HepG2 (cell line): ENCODE measurements around the gene CSDE1. TPM values are rescaled to one million over a fixed set of nuclear protein-coding genes. Genes with fewer than 3 reads are reported as not detected.

Experiments used
- ATAC-seq: fragments of 200-7000 bp; cut with Tn5 transposase; 3 replicates; pipeline ENCODE4 v1.9.1; 2020; ENCODE audit warnings: mild to moderate bottlenecking, moderate library complexity
- BruUV-seq: library from RNA; stranded (reverse); fragments of 400-500 nt; replicated peaks from 2 replicates; lab custom pipeline; 2021; lab: Mats Ljungman, UMichigan
- CTCF ChIA-PET: fragments of 300-600 bp; formaldehyde crosslinking; extraction: SDS; loops from one replicate; lab custom pipeline; 2021; ENCODE audit warnings: low total read pairs, inconsistent platforms, low intra/inter-chr PET ratio; lab: Yijun Ruan, JAX
- POLR2A ChIA-PET: fragments of 350-600 bp; sonication (Branson Sonifier 250); formaldehyde crosslinking; loops from one replicate; lab custom pipeline; 2020; ENCODE audit warnings: antibody characterized with exemption, inconsistent platforms; lab: Yijun Ruan, JAX
- DNase-seq: peaks from one replicate; pipeline ENCODE4 v3.0.0-alpha.2; 2015; ENCODE audit warnings: low spot score
- FAIRE-seq: peaks from 3 replicates; lab custom pipeline; 2011; peaks lifted over from hg19 to GRCh38; lab: Jason Lieb, UNC
- H2AFZ ChIP-seq: one replicate; pipeline ENCODE4 v1.6.1; 2011; ENCODE audit warnings: low read length, inconsistent platforms
- H3K27ac ChIP-seq: fragments of 300-600 bp; 3 replicates; pipeline ENCODE4 v1.8.0; 2011; ENCODE audit warnings: mixed run types, mild to moderate bottlenecking, mixed read lengths, low read length, inconsistent platforms; ENCODE audit not compliant: insufficient read depth; ENCODE audit errors: extremely low read length
- H3K27me3 ChIP-seq, 2 experiments: fragments of 200-600 bp in 1 of 2; 2 replicates in 1 of 2; 3 replicates in 1 of 2; pipeline versions ENCODE4 v1.6.0 to v1.8.0; 2011; ENCODE audit warnings: low read length in 2 of 2, mild to moderate bottlenecking in 2 of 2, moderate library complexity in 2 of 2, inconsistent platforms in 1 of 2; ENCODE audit not compliant: insufficient read depth in 2 of 2, control insufficient read depth in 1 of 2
- H3K36me3 ChIP-seq, 2 experiments: fragments of 200-600 bp in 1 of 2; replicated peaks in 1 of 2; 2 replicates in 1 of 2; 3 replicates in 1 of 2; pipeline versions ENCODE4 v1.5.1 to v1.8.0; 2011; ENCODE audit warnings: low read length in 2 of 2, inconsistent platforms in 1 of 2; ENCODE audit not compliant: insufficient read depth in 2 of 2, control insufficient read depth in 1 of 2
- H3K4me1 ChIP-seq: 2 replicates; pipeline ENCODE4 v1.5.1; 2012; ENCODE audit warnings: low read length, inconsistent platforms; ENCODE audit not compliant: insufficient read depth
- H3K4me2 ChIP-seq: 2 replicates; pipeline ENCODE4 v1.6.0; 2011; ENCODE audit warnings: low read depth, low read length, inconsistent platforms
- H3K4me3 ChIP-seq, 3 experiments: fragments of 200-600 bp in 1 of 3; sonication (generic), shearing (Covaris generic) in 1 of 3; replicated peaks in 1 of 3; 2 replicates each; pipeline ENCODE4 v1.5.1; 2011 to 2016; ENCODE audit warnings: low read length in 3 of 3, inconsistent platforms in 2 of 3, low read depth in 2 of 3, mild to moderate bottlenecking in 2 of 3, control low read depth in 1 of 3, mixed read lengths in 1 of 3; ENCODE audit not compliant: insufficient read depth in 1 of 3
- H3K79me2 ChIP-seq: one replicate; pipeline ENCODE4 v1.6.1; 2011; ENCODE audit warnings: low read length, inconsistent platforms; ENCODE audit not compliant: insufficient read depth
- H3K9ac ChIP-seq: 2 replicates; pipeline ENCODE4 v1.6.0; 2011; ENCODE audit warnings: mild to moderate bottlenecking, low read depth, low read length, inconsistent platforms; ENCODE audit not compliant: insufficient read depth
- H3K9me3 ChIP-seq: 2 replicates; pipeline ENCODE4 v1.5.1; 2012; ENCODE audit warnings: mild to moderate bottlenecking, low read length
- H4K20me1 ChIP-seq: 2 replicates; pipeline ENCODE4 v1.6.0; 2011; ENCODE audit warnings: inconsistent platforms, mild to moderate bottlenecking, low read length, moderate library complexity; ENCODE audit not compliant: insufficient read depth
- AKNA ChIP-seq: sonication (generic); formaldehyde crosslinking; IDR thresholded peaks from 2 replicates; pipeline ENCODE4 v1.4.0; 2020; ENCODE audit warnings: missing genetic modification reagents, borderline replicate concordance
- E2F2 ChIP-seq: sonication (generic); formaldehyde crosslinking; IDR thresholded peaks from 2 replicates; pipeline ENCODE4 v1.4.0; 2020; ENCODE audit warnings: missing genetic modification reagents, borderline replicate concordance
- FOXA1 ChIP-seq, 2 experiments: fragments of 450-650 bp in 1 of 2; sonication (generic) in 1 of 2; formaldehyde crosslinking in 1 of 2; IDR thresholded peaks; 2 replicates each; pipeline versions ENCODE4 v1.4.0 to v1.6.1; 2016 to 2020; ENCODE audit warnings: missing genetic modification reagents in 1 of 2
- GATA4 ChIP-seq: sonication (generic); IDR thresholded peaks from 2 replicates; pipeline ENCODE4 v1.6.1; 2016; ENCODE audit warnings: antibody characterized with exemption, low read depth, borderline replicate concordance
- GMEB2 ChIP-seq: IDR thresholded peaks from 2 replicates; pipeline ENCODE4 v1.6.1; 2016; ENCODE audit warnings: missing biosample characterization, missing genetic modification reagents, low read depth
- KLF6 ChIP-seq: IDR thresholded peaks from 2 replicates; pipeline ENCODE4 v1.8.0; 2016; ENCODE audit warnings: missing biosample characterization, missing genetic modification reagents
- SOX13 ChIP-seq, 3 experiments: fragments of 450-650 bp in 1 of 3; sonication (generic) in 1 of 3; formaldehyde crosslinking in 1 of 3; IDR thresholded peaks in 2 of 3; conservative IDR thresholded peaks in 1 of 3; 2 replicates each; pipeline versions ENCODE4 v1.5.0 to v1.6.1; 2016 to 2020; ENCODE audit warnings: antibody characterized with exemption in 1 of 3, mild to moderate bottlenecking in 1 of 3, missing compliant biosample characterization in 1 of 3, missing genetic modification reagents in 1 of 3, moderate library complexity in 1 of 3
- ZGPAT ChIP-seq: IDR thresholded peaks from 2 replicates; pipeline ENCODE4 v1.6.1; 2016; ENCODE audit warnings: mild to moderate bottlenecking
- ZKSCAN1 ChIP-seq: fragments of 150-350 bp; IDR thresholded peaks from 2 replicates; pipeline ENCODE4 v1.6.1; 2014; ENCODE audit warnings: low read length
- ZNF101 ChIP-seq: sonication (generic); formaldehyde crosslinking; IDR thresholded peaks from 2 replicates; pipeline ENCODE4 v1.4.0; 2020; ENCODE audit warnings: mild to moderate bottlenecking, low read depth, missing genetic modification reagents, borderline replicate concordance
- ZNF430 ChIP-seq: sonication (generic); formaldehyde crosslinking; IDR thresholded peaks from 2 replicates; pipeline ENCODE4 v1.9.0; 2021; ENCODE audit warnings: mild to moderate bottlenecking, missing genetic modification reagents
- ZSCAN20 ChIP-seq: sonication (generic); formaldehyde crosslinking; IDR thresholded peaks from 2 replicates; pipeline ENCODE4 v1.4.0; 2020; ENCODE audit warnings: missing genetic modification reagents, mild to moderate bottlenecking, borderline replicate concordance
- WGBS: methylation state at CpG from one replicate; pipeline ENCODE4 v1.1.6; 2017; ENCODE audit warnings: low lambda C conversion rate; 5-methylcytosine and 5-hydroxymethylcytosine counted together
- in situ Hi-C: cut with HindIII; loops from 2 replicates; pipeline ENCODE4 v1.10.0; 2017; ENCODE audit warnings: low pct_unique_long_range_greater_than_20kb; ENCODE audit not compliant: extremely low pct_ligation_motif_present
- intact Hi-C: fragments of 100-400 bp; cut with micrococcal nuclease; formaldehyde crosslinking; loops from one replicate; pipeline ENCODE4 v1.10.0; 2022; ENCODE audit not compliant: unreplicated experiment
- polyA plus RNA-seq, 8 experiments: library from polyadenylated mRNA; depleted of rRNA in 3 of 8; stranded (reverse) in 7 of 8; unstranded in 1 of 8; fragments of >200 nt; fragmentation: Illumina TruSeq in 4 of 8; extraction: Trizol in 4 of 8; gene quantifications; 2 replicates each; pipeline versions ENCODE4 v1.2.1 to v1.2.3, GENCODE V29; 2011 to 2016; ENCODE audit warnings: low read depth in 4 of 8, missing spikeins in 1 of 8, mixed read lengths in 1 of 8; ENCODE audit not compliant: insufficient read depth in 1 of 8
- total RNA-seq, 5 experiments: library from RNA; depleted of rRNA; stranded (reverse); fragments of >200 nt; fragmentation: Illumina TruSeq; extraction: Trizol; gene quantifications; 2 replicates each; pipeline ENCODE4 v1.2.3, GENCODE V29; 2016; ENCODE audit warnings: low read depth in 1 of 5

Gene CSDE1
- total and polyA plus RNA-seq, 2 of the 13 experiments (the other 11 are each of a cell fraction or from before 2014, with no cell fraction given): 150 to 313 TPM

- Histone ChIP-seq H3K79me2 (no peaks in the 10 kb centered on the region), H4K20me1 (no peaks in the 10 kb centered on the region), H3K27ac (no peak overlapping the region), H3K4me2 (peak overlapping the region; percentile 99), H3K9me3 (no peaks in the 10 kb centered on the region), H2AFZ (no peak overlapping the region), H3K4me3 (peak overlapping the region; percentile 53 to 80 (median 65)), H3K36me3 (no peaks in the 10 kb centered on the region), H3K9ac (peak overlapping the region; percentile 32; the same call in 1 of the 2 replicates), H3K4me1 (peaks cover 17% of the 10 kb centered on the region), H3K27me3 (peaks cover 0 to 23% of the 10 kb centered on the region in 2 experiments; a peak in 1 of 5 replicates)
- 5% methylated on average over 13 of the region's 13 CpGs for WGBS
- peak; percentile 37 for DNase-seq
- ChIA-PET CTCF (interaction anchor here (2.9 kb wide), 1 partner anchor 323 kb away, joined by 12 read pairs; no protein-coding TSS in a partner anchor), POLR2A (interaction anchor here (1.0 to 1.7 kb wide), 3 partner anchors 47 to 111 kb away, joined by 3 to 8 read pairs (median 4); partner anchors contain the start of genes NRAS and SIKE1)
- in situ Hi-C loops: no loop called here
- intact Hi-C loops: no loop called here
- ATAC-seq: no peak
- TSS peak; percentile 58 for BruUV-seq
- no peak for FAIRE-seq
- TF ChIP-seq GMEB2 (CRISPR knock-in tag) (no peak), SOX13 (IDR thresholded peaks at IDR 0.05) (no peak), SOX13 (CRISPR knock-in tag; conservative IDR thresholded peaks at IDR 0.05 in 1 of 2, IDR thresholded peaks at IDR 0.05 in 1 of 2) (peak in 1 of 2 experiments; percentile 50; a peak in 2 of 4 replicates), KLF6 (CRISPR knock-in tag) (no peak), ZGPAT (CRISPR knock-in tag) (no peak), E2F2 (no peak), AKNA (no peak), ZKSCAN1 (peak; percentile 96), ZNF101 (CRISPR knock-in tag) (no peak), ZNF430 (CRISPR knock-in tag) (no peak), FOXA1 (IDR thresholded peaks at IDR 0.05) (no peak), FOXA1 (CRISPR knock-in tag; IDR thresholded peaks at IDR 0.05) (0 out of 2 replicates have a peak, but pooled peaks have one; percentile 8), ZSCAN20 (CRISPR knock-in tag) (0 out of 2 replicates have a peak, but pooled peaks have one; percentile 30), GATA4 (no peak)
Measured at GRCh38 chr1:114668784-114669561, 88.8 kb downstream of the CSDE1 start.
